Sigmoid colon (tissue), 7 donors: Measurements from ENCODE around the gene GIMAP8. TPM values are rescaled to one million over a fixed set of nuclear protein-coding genes. Genes with fewer than 3 reads are reported as not detected.

Experiments used
- DNase-seq: peaks from one replicate; pipeline ENCODE4 v3.0.0-alpha.2; 2019
- H3K27ac ChIP-seq, 4 donors: fragments of 200-600 bp; sonication (generic); one replicate each; pipeline ENCODE4 v1.5.1; 2016 to 2019; ENCODE audit warnings: mild to moderate bottlenecking in 1 of 4
- H3K27me3 ChIP-seq, 3 donors: fragments of 200-600 bp; sonication (generic); one replicate each; pipeline ENCODE4 v1.5.1; 2019; ENCODE audit warnings: mild to moderate bottlenecking in 1 of 3
- H3K36me3 ChIP-seq, 4 donors: fragments of 200-600 bp; sonication (generic); one replicate each; pipeline ENCODE4 v1.5.1; 2016 to 2019
- H3K4me1 ChIP-seq, 4 donors: fragments of 200-600 bp; sonication (generic); one replicate each; pipeline ENCODE4 v1.5.1; 2017 to 2019
- H3K4me3 ChIP-seq, 4 donors: fragments of 200-600 bp; sonication (generic); one replicate each; pipeline ENCODE4 v1.5.1; 2017 to 2019; ENCODE audit warnings: mild to moderate bottlenecking in 2 of 4, moderate library complexity in 1 of 4
- H3K9me3 ChIP-seq, 4 donors: fragments of 200-600 bp in 3 of 4; sonication (generic) in 3 of 4; one replicate each; pipeline versions ENCODE4 v1.5.1 to v1.6.1; 2013 to 2019
- EP300 ChIP-seq, 4 donors: sonication (generic); formaldehyde crosslinking; IDR thresholded peaks; one replicate each; pipeline ENCODE4 v1.6.1; 2017; ENCODE audit warnings: antibody characterized with exemption in 4 of 4
- POLR2A ChIP-seq, 2 donors: fragments of 450-650 bp; IDR thresholded peaks; one replicate each; pipeline ENCODE4 v1.6.1; 2016; ENCODE audit warnings: antibody characterized with exemption in 2 of 2, mild to moderate bottlenecking in 2 of 2, moderate library complexity in 2 of 2
- POLR2AphosphoS5 ChIP-seq, 4 donors: sonication (generic); formaldehyde crosslinking; IDR thresholded peaks; one replicate each; pipeline ENCODE4 v1.6.1; 2017; ENCODE audit warnings: antibody characterized with exemption in 4 of 4
- WGBS, 2 donors: extraction: QIAGEN DNeasy Blood & Tissue Kit; methylation state at CpG; one replicate each; pipeline ENCODE4 v1.1.7; 2013; 5-methylcytosine and 5-hydroxymethylcytosine counted together
- intact Hi-C: fragments of 100-400 bp; cut with DNase I; formaldehyde crosslinking; loops from one replicate; pipeline ENCODE4 v1.15.1; 2023
- polyA plus RNA-seq, 3 donors: library from polyadenylated mRNA; stranded (reverse); fragments of 200-250 nt; gene quantifications; one replicate each; pipeline ENCODE4 v1.2.3, GENCODE V29; 2013
- total RNA-seq, 4 donors: library from RNA; depleted of rRNA; stranded (reverse); fragments of >200 nt; gene quantifications; one replicate each; pipeline ENCODE4 v1.1.0, GENCODE V29; 2016
- TF ChIP-seq, protein P1 (sequence below), 4 experiments: fragments of 450-650 bp in 3 of 4; fragments of 200-600 bp in 1 of 4; IDR thresholded peaks; one replicate each; pipeline ENCODE4 v1.5.1; 2016 to 2019; ENCODE audit warnings: antibody characterized with exemption in 4 of 4, mild to moderate bottlenecking in 3 of 4, moderate library complexity in 2 of 4
- donor health status: healthy with polysubstance abuse.
- donor health status: Bipolar disorder and iron deficiency.
- donor health status: healthy.

The GIMAP8 gene
- total and polyA plus RNA-seq, 7 donors, result 2.4 to 10.7 (median 7.1) TPM

- Histone ChIP-seq H3K4me3 (no peak overlapping the region), H3K9me3 (no peaks in the 10 kb centered on the region), H3K27me3 (no peaks in the 10 kb centered on the region), H3K4me1 (no peaks in the 10 kb centered on the region), H3K27ac (no peak overlapping the region), H3K36me3 (no peaks in the 10 kb centered on the region)
- TF ChIP-seq POLR2AphosphoS5 (IDR thresholded peaks at IDR 0.05) (no peak), EP300 (IDR thresholded peaks at IDR 0.05) (no peak), POLR2A (IDR thresholded peaks at IDR 0.05) (no peak)
- TF ChIP-seq, protein P1, sequence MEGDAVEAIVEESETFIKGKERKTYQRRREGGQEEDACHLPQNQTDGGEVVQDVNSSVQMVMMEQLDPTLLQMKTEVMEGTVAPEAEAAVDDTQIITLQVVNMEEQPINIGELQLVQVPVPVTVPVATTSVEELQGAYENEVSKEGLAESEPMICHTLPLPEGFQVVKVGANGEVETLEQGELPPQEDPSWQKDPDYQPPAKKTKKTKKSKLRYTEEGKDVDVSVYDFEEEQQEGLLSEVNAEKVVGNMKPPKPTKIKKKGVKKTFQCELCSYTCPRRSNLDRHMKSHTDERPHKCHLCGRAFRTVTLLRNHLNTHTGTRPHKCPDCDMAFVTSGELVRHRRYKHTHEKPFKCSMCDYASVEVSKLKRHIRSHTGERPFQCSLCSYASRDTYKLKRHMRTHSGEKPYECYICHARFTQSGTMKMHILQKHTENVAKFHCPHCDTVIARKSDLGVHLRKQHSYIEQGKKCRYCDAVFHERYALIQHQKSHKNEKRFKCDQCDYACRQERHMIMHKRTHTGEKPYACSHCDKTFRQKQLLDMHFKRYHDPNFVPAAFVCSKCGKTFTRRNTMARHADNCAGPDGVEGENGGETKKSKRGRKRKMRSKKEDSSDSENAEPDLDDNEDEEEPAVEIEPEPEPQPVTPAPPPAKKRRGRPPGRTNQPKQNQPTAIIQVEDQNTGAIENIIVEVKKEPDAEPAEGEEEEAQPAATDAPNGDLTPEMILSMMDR (IDR thresholded peaks at IDR 0.05), result no peak
- DNase-seq, result no peak
- intact Hi-C loops, result no loop called here
These were observed 52.1 kb downstream of the GIMAP8 start for GRCh38 chr7:150502519-150502918.

- Histone ChIP-seq H3K9me3 (no peaks in the 10 kb centered on the region), H3K27ac (no peak overlapping the region), H3K4me3 (no peak overlapping the region), H3K4me1 (no peaks in the 10 kb centered on the region), H3K36me3 (no peaks in the 10 kb centered on the region), H3K27me3 (no peaks in the 10 kb centered on the region)
- TF ChIP-seq EP300 (IDR thresholded peaks at IDR 0.05) (no peak), POLR2A (IDR thresholded peaks at IDR 0.05) (no peak), POLR2AphosphoS5 (IDR thresholded peaks at IDR 0.05) (no peak)
- TF ChIP-seq, protein P1 (IDR thresholded peaks at IDR 0.05), result no peak
- WGBS, 2 donors, result 86 to 94% methylated on average over 4 of the region's 4 CpGs
- intact Hi-C loops, result no loop called here
- DNase-seq, result no peak
These were observed 52.7 kb downstream of the GIMAP8 start for GRCh38 chr7:150503155-150503554.

- DNase-seq, result no peak
- TF ChIP-seq, protein P1 (IDR thresholded peaks at IDR 0.05), result no peak
- TF ChIP-seq EP300 (IDR thresholded peaks at IDR 0.05) (no peak), POLR2AphosphoS5 (IDR thresholded peaks at IDR 0.05) (no peak), POLR2A (IDR thresholded peaks at IDR 0.05) (no peak)
- no peak overlapping the region for H3K27ac ChIP-seq
- 82 to 92% methylated on average over 3 of the region's 3 CpGs for WGBS, 2 donors
- H3K4me1 ChIP-seq, result no peaks in the 10 kb centered on the region
- H3K9me3 ChIP-seq, result no peaks in the 10 kb centered on the region
- intact Hi-C loops, result no loop called here
- H3K4me3 ChIP-seq, result no peak overlapping the region
- H3K36me3 ChIP-seq, result no peaks in the 10 kb centered on the region
- H3K27me3 ChIP-seq, result no peaks in the 10 kb centered on the region
These were observed 53.2 kb downstream of the GIMAP8 start for GRCh38 chr7:150503581-150503980.

DNA sequence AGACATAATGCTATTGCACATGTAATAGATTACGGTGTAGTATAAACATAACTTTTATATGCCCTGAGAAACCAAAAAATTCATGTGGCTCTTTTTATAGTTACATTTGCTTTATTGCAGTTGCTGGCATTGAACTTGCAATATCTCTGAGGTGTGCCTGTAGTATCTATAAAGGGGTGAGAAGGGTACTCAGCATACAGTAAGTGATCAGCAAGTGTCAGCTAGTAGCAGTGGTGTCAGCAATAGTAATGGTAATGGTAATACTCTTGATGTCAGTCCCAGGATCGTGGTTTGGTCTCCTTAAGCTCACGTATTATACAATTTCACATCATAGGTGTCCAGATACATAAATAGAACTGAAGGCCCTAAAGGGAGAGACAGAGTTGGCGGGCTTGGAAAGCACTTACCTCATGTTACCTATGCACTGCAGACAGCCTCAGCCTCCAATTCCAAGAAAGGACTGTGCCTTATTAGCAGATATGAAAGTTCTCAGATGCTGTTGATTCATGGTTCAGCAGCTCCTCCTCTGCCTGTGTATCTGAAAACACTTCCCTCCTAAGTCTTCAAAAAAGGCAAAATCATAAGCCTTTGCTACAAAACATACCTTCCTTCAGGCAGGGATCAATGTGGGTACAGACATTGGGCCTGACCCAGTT lies 57.6 kb downstream of the GIMAP8 start:
- DNase-seq, result no peak
- H3K4me1 ChIP-seq, result no peaks in the 10 kb centered on the region
- TF ChIP-seq, protein P1 (IDR thresholded peaks at IDR 0.05), result no peak
- TF ChIP-seq POLR2A (IDR thresholded peaks at IDR 0.05), result no peak
- TF ChIP-seq POLR2AphosphoS5 (IDR thresholded peaks at IDR 0.05), result no peak
- no peak for TF ChIP-seq EP300 (IDR thresholded peaks at IDR 0.05)
- whole genome bisulfite sequencing, 2 donors, result 82 to 84% methylated on average over 4 of the region's 4 CpGs
- H3K9me3 ChIP-seq, result no peaks in the 10 kb centered on the region
- H3K27ac ChIP-seq, result no peak overlapping the region
- H3K36me3 ChIP-seq, result no peaks in the 10 kb centered on the region
- H3K4me3 ChIP-seq, result no peak overlapping the region
- intact Hi-C loops, result no loop called here
- H3K27me3 ChIP-seq, result no peaks in the 10 kb centered on the region

DNA sequence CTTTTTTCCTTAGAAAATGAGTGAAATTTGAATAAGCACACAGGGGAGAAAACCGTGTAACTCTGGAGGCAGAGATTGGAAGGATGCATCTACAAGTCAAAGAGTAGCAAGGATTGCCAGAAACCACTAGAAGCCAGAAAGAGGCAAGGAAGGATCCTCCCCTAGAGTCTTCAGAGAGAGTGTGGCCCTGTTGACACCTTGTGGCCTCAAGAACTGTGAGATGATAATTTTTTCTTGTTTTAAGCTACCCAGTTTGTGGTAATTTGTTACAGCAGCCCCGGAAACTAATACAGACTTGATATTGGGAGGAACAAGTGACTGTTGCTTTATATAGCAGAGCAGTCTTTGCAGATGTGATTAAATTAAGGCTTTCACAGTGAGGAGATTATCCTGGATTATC lies 60.6 kb downstream of the GIMAP8 start:
- Histone ChIP-seq H3K27me3 (no peaks in the 10 kb centered on the region), H3K36me3 (no peaks in the 10 kb centered on the region), H3K4me1 (no peaks in the 10 kb centered on the region), H3K4me3 (no peak overlapping the region), H3K27ac (no peak overlapping the region), H3K9me3 (no peaks in the 10 kb centered on the region)
- WGBS, 2 donors, result 65 to 72% methylated on average over 2 of the region's 2 CpGs
- intact Hi-C loops, result no loop called here
- TF ChIP-seq POLR2A (IDR thresholded peaks at IDR 0.05), result no peak
- TF ChIP-seq EP300 (IDR thresholded peaks at IDR 0.05), result no peak
- no peak for TF ChIP-seq POLR2AphosphoS5 (IDR thresholded peaks at IDR 0.05)
- TF ChIP-seq, protein P1 (IDR thresholded peaks at IDR 0.05), result no peak
- no peak for DNase-seq
